MM.1S (cell line): Measurements from ENCODE around the gene ZMYM4.

Source experiments
- DNase-seq: peaks from one replicate; pipeline ENCODE4 v3.0.0-alpha.2; 2015
- H2AFZ ChIP-seq: fragments of 300-600 bp; sonication (generic); 2 replicates; pipeline ENCODE4 v1.6.0; 2016; ENCODE audit warnings: antibody characterized with exemption, low read length
- H3F3A ChIP-seq: fragments of 300-600 bp; sonication (generic); 2 replicates; pipeline ENCODE4 v1.6.1; 2016; ENCODE audit warnings: mild to moderate bottlenecking, antibody characterized with exemption, low read length, moderate library complexity, mixed read lengths; ENCODE audit not compliant: insufficient read depth
- H3K27ac ChIP-seq: fragments of 300-600 bp; sonication (generic); 2 replicates; pipeline ENCODE4 v1.5.1; 2016; ENCODE audit warnings: mild to moderate bottlenecking, low read length
- H3K27me3 ChIP-seq: fragments of 300-600 bp; sonication (generic); replicated peaks from 2 replicates; pipeline ENCODE4 v1.6.0; 2016; ENCODE audit warnings: low read length; ENCODE audit not compliant: insufficient read depth
- H3K36me3 ChIP-seq: fragments of 300-600 bp; sonication (generic); replicated peaks from 2 replicates; pipeline ENCODE4 v1.6.1; 2016; ENCODE audit warnings: mild to moderate bottlenecking, low read length, mixed read lengths; ENCODE audit not compliant: insufficient read depth
- H3K4me1 ChIP-seq: fragments of 300-600 bp; sonication (generic); 2 replicates; pipeline ENCODE4 v1.6.1; 2016; ENCODE audit warnings: low read length, mixed read lengths
- H3K4me2 ChIP-seq: fragments of 300-600 bp; sonication (generic); 2 replicates; pipeline ENCODE4 v1.6.0; 2016; ENCODE audit warnings: low read depth, low read length
- H3K4me3 ChIP-seq: fragments of 300-600 bp; sonication (generic); 2 replicates; pipeline ENCODE4 v1.5.1; 2016; ENCODE audit warnings: low read length, mixed read lengths
- H3K79me2 ChIP-seq: fragments of 300-600 bp; sonication (generic); 2 replicates; pipeline ENCODE4 v1.6.1; 2016; ENCODE audit warnings: mixed run types, low read length, mixed read lengths
- H3K9ac ChIP-seq: fragments of 300-600 bp; sonication (generic); 2 replicates; pipeline ENCODE4 v1.6.1; 2016; ENCODE audit warnings: low read length, mixed read lengths
- H3K9me2 ChIP-seq: fragments of 300-600 bp; sonication (generic); replicated peaks from 2 replicates; pipeline ENCODE4 v1.6.1; 2016; ENCODE audit warnings: mild to moderate bottlenecking, low read length, mixed read lengths; ENCODE audit not compliant: insufficient read depth
- H3K9me3 ChIP-seq: fragments of 300-600 bp; sonication (generic); replicated peaks from 2 replicates; pipeline ENCODE4 v1.6.1; 2016; ENCODE audit warnings: mild to moderate bottlenecking, low read length, mixed read lengths; ENCODE audit not compliant: insufficient read depth
- H4K20me1 ChIP-seq: fragments of 300-600 bp; sonication (generic); 2 replicates; pipeline ENCODE4 v1.6.1; 2016; ENCODE audit warnings: mild to moderate bottlenecking, low read length, moderate library complexity, mixed read lengths; ENCODE audit not compliant: insufficient read depth
- CTCF ChIP-seq: fragments of 300-600 bp; sonication (generic); IDR thresholded peaks from 2 replicates; pipeline ENCODE4 v1.5.1; 2016; ENCODE audit warnings: antibody characterized with exemption, low read length, mixed read lengths
- EZH2 ChIP-seq: fragments of 300-600 bp; sonication (generic); optimal IDR thresholded peaks from 2 replicates; pipeline ENCODE3; 2017; ENCODE audit warnings: low read depth, mild to moderate bottlenecking, antibody characterized with exemption, low read length, mixed read lengths
- EZH2phosphoT487 ChIP-seq: fragments of 300-600 bp; sonication (generic); IDR thresholded peaks from 2 replicates; pipeline ENCODE4 v1.6.1; 2018; ENCODE audit warnings: antibody characterized with exemption, low read length

The ZMYM4 gene

DNA sequence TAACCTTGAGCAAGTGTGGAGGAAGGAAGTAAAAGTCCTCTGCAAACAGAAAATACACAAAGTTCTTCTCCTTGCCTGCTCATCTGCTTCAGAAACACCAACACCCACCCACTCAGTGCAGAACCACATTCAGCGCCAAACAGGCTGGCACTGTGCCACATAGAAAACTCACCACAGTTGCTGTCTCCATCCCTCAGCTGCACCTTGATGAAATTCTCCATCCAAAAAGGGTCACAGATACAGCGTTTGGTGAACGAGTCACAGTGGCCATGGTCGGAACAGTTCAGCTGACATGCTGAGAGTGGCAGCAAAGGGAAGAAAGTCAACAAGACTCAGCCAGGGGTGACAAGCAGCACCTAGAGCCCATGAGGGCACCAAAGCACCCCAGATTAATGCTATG, 174.2 kb downstream of the ZMYM4 start:
- no peak overlapping the region for H3K9ac ChIP-seq
- no peak for TF ChIP-seq EZH2phosphoT487
- no peak for DNase-seq
- no peaks in the 10 kb centered on the region for H3F3A ChIP-seq
- no peaks in the 10 kb centered on the region for H3K79me2 ChIP-seq
- H3K36me3 ChIP-seq: no peaks in the 10 kb centered on the region
- no peaks in the 10 kb centered on the region for H3K4me1 ChIP-seq
- H3K9me3 ChIP-seq: no peaks in the 10 kb centered on the region
- H2AFZ ChIP-seq: no peak overlapping the region
- no peaks in the 10 kb centered on the region for H4K20me1 ChIP-seq
- H3K27ac ChIP-seq: no peak overlapping the region
- H3K27me3 ChIP-seq: no peaks in the 10 kb centered on the region
- no peak overlapping the region for H3K4me3 ChIP-seq
- no peaks in the 10 kb centered on the region for H3K9me2 ChIP-seq
- no peak overlapping the region for H3K4me2 ChIP-seq

GRCh38 chr1:35443768-35444518, 175.4 kb downstream of the ZMYM4 start:
- Histone ChIP-seq H3K36me3 (no peaks in the 10 kb centered on the region), H3K27ac (no peak overlapping the region), H3K9ac (no peak overlapping the region), H3K9me3 (no peaks in the 10 kb centered on the region), H4K20me1 (no peaks in the 10 kb centered on the region), H3K4me2 (no peak overlapping the region), H3K79me2 (no peaks in the 10 kb centered on the region), H3K4me1 (no peaks in the 10 kb centered on the region), H3K27me3 (no peaks in the 10 kb centered on the region), H3K9me2 (no peaks in the 10 kb centered on the region), H2AFZ (no peak overlapping the region), H3K4me3 (no peak overlapping the region), H3F3A (no peaks in the 10 kb centered on the region)
- DNase-seq: no peak
- TF ChIP-seq CTCF (no peak), EZH2phosphoT487 (no peak), EZH2 (no peak)

DNA sequence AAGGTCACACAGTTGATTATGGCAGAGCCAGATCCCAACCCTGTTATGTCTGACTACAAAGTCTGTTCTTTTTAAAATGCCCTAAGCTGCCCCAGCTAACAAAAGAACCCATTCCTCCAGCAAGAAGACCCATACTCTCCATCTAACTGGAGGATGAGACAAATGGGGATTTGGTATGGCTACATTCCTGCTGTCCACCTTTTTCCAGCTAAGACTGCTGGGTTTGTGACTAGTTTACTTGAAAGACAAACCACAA, 175.9 kb downstream of the ZMYM4 start:
- no peaks in the 10 kb centered on the region for H3K27me3 ChIP-seq
- no peaks in the 10 kb centered on the region for H3K9me2 ChIP-seq
- H3K27ac ChIP-seq: no peak overlapping the region
- no peak overlapping the region for H3K4me3 ChIP-seq
- no peaks in the 10 kb centered on the region for H3F3A ChIP-seq
- DNase-seq: no peak
- no peak overlapping the region for H3K9ac ChIP-seq
- H3K9me3 ChIP-seq: no peaks in the 10 kb centered on the region
- TF ChIP-seq EZH2: no peak
- no peak for TF ChIP-seq EZH2phosphoT487
- TF ChIP-seq CTCF: no peak
- no peak overlapping the region for H2AFZ ChIP-seq
- no peak overlapping the region for H3K4me2 ChIP-seq
- no peaks in the 10 kb centered on the region for H3K79me2 ChIP-seq
- H4K20me1 ChIP-seq: no peaks in the 10 kb centered on the region
- H3K4me1 ChIP-seq: no peaks in the 10 kb centered on the region
- no peaks in the 10 kb centered on the region for H3K36me3 ChIP-seq

GRCh38 chr1:35447278-35447677, 178.8 kb downstream of the ZMYM4 start:
- Histone ChIP-seq H3K79me2 (no peaks in the 10 kb centered on the region), H3K4me3 (no peak overlapping the region), H3K27ac (no peak overlapping the region), H3K27me3 (no peaks in the 10 kb centered on the region), H3K9ac (no peak overlapping the region), H3K9me2 (no peaks in the 10 kb centered on the region), H3K36me3 (no peaks in the 10 kb centered on the region), H4K20me1 (no peaks in the 10 kb centered on the region), H3F3A (no peaks in the 10 kb centered on the region), H3K4me2 (no peak overlapping the region), H3K4me1 (no peaks in the 10 kb centered on the region), H3K9me3 (no peaks in the 10 kb centered on the region), H2AFZ (no peak overlapping the region)
- no peak for DNase-seq
- no peak for TF ChIP-seq EZH2
- no peak for TF ChIP-seq EZH2phosphoT487
- TF ChIP-seq CTCF: no peak
